Stomach (tissue), 9 donors: Measurements from ENCODE around the gene ZNF541. TPM values are rescaled to one million over a fixed set of nuclear protein-coding genes. Genes with fewer than 3 reads are reported as not detected.

Source experiments
- DNase-seq, 2 donors: peaks; one replicate each; pipeline versions ENCODE4 v3.0.0 to v3.0.0-alpha.2; 2013 to 2019
- H3K27ac ChIP-seq, 5 donors: fragments of 200-600 bp in 4 of 5; sonication (generic) in 4 of 5; one replicate each; pipeline ENCODE4 v1.5.1; 2013 to 2019; ENCODE audit warnings: mild to moderate bottlenecking in 1 of 5, moderate library complexity in 1 of 5
- H3K27me3 ChIP-seq, 3 donors: fragments of 200-600 bp; sonication (generic); one replicate each; pipeline ENCODE4 v1.5.1; 2017 to 2019; ENCODE audit warnings: mixed run types in 1 of 3
- H3K36me3 ChIP-seq, 4 donors: fragments of 200-600 bp; sonication (generic); 1 replicate in 3 of 4; 2 replicates in 1 of 4; pipeline ENCODE4 v1.5.1; 2016 to 2019
- H3K4me1 ChIP-seq, 4 donors: fragments of 200-600 bp; sonication (generic); one replicate each; pipeline ENCODE4 v1.5.1; 2016 to 2019
- H3K4me3 ChIP-seq, 4 donors: fragments of 200-600 bp; sonication (generic) in 3 of 4; one replicate each; pipeline ENCODE4 v1.5.1; 2016 to 2019; ENCODE audit warnings: mild to moderate bottlenecking in 1 of 4
- H3K9me3 ChIP-seq, 4 donors: fragments of 200-600 bp; sonication (generic); one replicate each; pipeline ENCODE4 v1.5.1; 2016 to 2019
- CTCF ChIP-seq, 7 experiments: fragments of 450-650 bp in 4 of 7; fragments of 200-600 bp in 3 of 7; sonication (generic) in 3 of 7; IDR thresholded peaks; one replicate each; pipeline ENCODE4 v1.5.1; 2016 to 2019; ENCODE audit warnings: antibody characterized with exemption in 7 of 7, control low read depth in 2 of 7, mild to moderate bottlenecking in 1 of 7
- EP300 ChIP-seq: sonication (generic); formaldehyde crosslinking; IDR thresholded peaks from one replicate; pipeline ENCODE4 v1.6.1; 2017; ENCODE audit warnings: antibody characterized with exemption
- POLR2A ChIP-seq, 4 donors: fragments of 450-650 bp; IDR thresholded peaks; one replicate each; pipeline ENCODE4 v1.6.1; 2016; ENCODE audit warnings: antibody characterized with exemption in 4 of 4, control low read depth in 2 of 4, mild to moderate bottlenecking in 1 of 4, moderate library complexity in 1 of 4
- POLR2AphosphoS5 ChIP-seq, 3 donors: sonication (generic); formaldehyde crosslinking; IDR thresholded peaks; one replicate each; pipeline ENCODE4 v1.6.1; 2016; ENCODE audit warnings: antibody characterized with exemption in 3 of 3
- WGBS, 5 donors: extraction: QIAGEN DNeasy Blood & Tissue Kit in 3 of 5; methylation state at CpG; one replicate each; pipeline versions ENCODE4 v1.1.5 to v1.1.7; 2013 to 2018; 5-methylcytosine and 5-hydroxymethylcytosine counted together
- intact Hi-C: fragments of 100-400 bp; cut with DNase I; formaldehyde crosslinking; loops from one replicate; pipeline ENCODE4 v1.15.1; 2023; ENCODE audit warnings: low total_unique reads
- polyA plus RNA-seq, 3 donors: library from polyadenylated mRNA; stranded (reverse); fragments of 200-250 nt; gene quantifications; one replicate each; pipeline ENCODE4 v1.2.3, GENCODE V29; 2013
- total RNA-seq, 5 donors: library from RNA; depleted of rRNA; stranded (reverse); fragments of >200 nt; gene quantifications; one replicate each; pipeline versions ENCODE4 v1.1.0 to v1.2.3, GENCODE V29; 2014 to 2016
- donor health status: healthy with polysubstance abuse.
- donor health status: Bipolar disorder and iron deficiency.
- donor health status: healthy.

The ZNF541 gene
- total and polyA plus RNA-seq, 8 donors = 0.08 to 0.19 (median 0.18) TPM; not detected in 5

- Histone ChIP-seq H3K4me3 (no peak overlapping the region), H3K9me3 (no peaks in the 10 kb centered on the region), H3K4me1 (peaks cover 7 to 11% (median 10%) of the 10 kb centered on the region in 4 donors), H3K27me3 (peaks cover 5 to 36% (median 14%) of the 10 kb centered on the region in 3 donors), H3K27ac (no peak overlapping the region), H3K36me3 (no peaks in the 10 kb centered on the region)
- DNase-seq = no peak
- TF ChIP-seq POLR2A (IDR thresholded peaks at IDR 0.05) (no peak), CTCF (IDR thresholded peaks at IDR 0.05) (no peak), EP300 (no peak), POLR2AphosphoS5 (IDR thresholded peaks at IDR 0.05) (no peak)
- intact Hi-C loops = no loop called here
- 77 to 84% (median 79%) methylated on average over 13 of the region's 13 CpGs for WGBS, 5 donors
These were observed 23.6 kb downstream of the ZNF541 start for GRCh38 chr19:47549261-47549862.

GRCh38 chr19:47547199-47547598, 25.7 kb downstream of the ZNF541 start:
- WGBS, 5 donors = 68 to 81% (median 71%) methylated on average over 2 of the region's 2 CpGs

GRCh38 chr19:47545061-47545948, 27.6 kb downstream of the ZNF541 start:
- H3K27ac ChIP-seq = no peak overlapping the region

More at GRCh38 chr19:47547199-47547598, 25.7 kb downstream of the ZNF541 start:
- intact Hi-C loops = no loop called here
- Histone ChIP-seq H3K27me3 (peaks cover 5 to 43% (median 19%) of the 10 kb centered on the region in 3 donors), H3K4me1 (peaks cover 7 to 11% (median 10%) of the 10 kb centered on the region in 4 donors), H3K27ac (no peak overlapping the region), H3K4me3 (no peak overlapping the region), H3K36me3 (no peaks in the 10 kb centered on the region), H3K9me3 (no peaks in the 10 kb centered on the region)
- TF ChIP-seq EP300 (no peak), POLR2AphosphoS5 (IDR thresholded peaks at IDR 0.05) (no peak), POLR2A (IDR thresholded peaks at IDR 0.05) (no peak), CTCF (IDR thresholded peaks at IDR 0.05) (no peak)
- no peak for DNase-seq

More at GRCh38 chr19:47545061-47545948, 27.6 kb downstream of the ZNF541 start:
- Histone ChIP-seq H3K27me3 (peaks cover 5 to 43% (median 19%) of the 10 kb centered on the region in 3 donors), H3K9me3 (no peaks in the 10 kb centered on the region), H3K36me3 (no peaks in the 10 kb centered on the region), H3K4me3 (peak overlapping the region; percentile 10 to 30 (median 22)), H3K4me1 (peaks cover 7 to 18% (median 10%) of the 10 kb centered on the region in 4 donors)
- no peak for DNase-seq
- TF ChIP-seq POLR2A (IDR thresholded peaks at IDR 0.05) (no peak), POLR2AphosphoS5 (IDR thresholded peaks at IDR 0.05) (no peak), CTCF (IDR thresholded peaks at IDR 0.05) (no peak), EP300 (no peak)
- WGBS, 5 donors = 20 to 69% (median 29%) methylated on average over 7 to 75 of the region's 75 CpGs
- intact Hi-C loops = no loop called here
